NCI-H1436 (cell line): ENCODE results near the gene CAPN5.
"Not testable (repeated sequence)": the region's sequence is repeated elsewhere in the genome, so short reads cannot be mapped to it uniquely, and the experiment has no call there.

ENCODE experiments used
- DNase-seq: peaks from one replicate; lab custom pipeline; 2025; lab: John Stamatoyannopoulos, UW

CAPN5 gene

DNA sequence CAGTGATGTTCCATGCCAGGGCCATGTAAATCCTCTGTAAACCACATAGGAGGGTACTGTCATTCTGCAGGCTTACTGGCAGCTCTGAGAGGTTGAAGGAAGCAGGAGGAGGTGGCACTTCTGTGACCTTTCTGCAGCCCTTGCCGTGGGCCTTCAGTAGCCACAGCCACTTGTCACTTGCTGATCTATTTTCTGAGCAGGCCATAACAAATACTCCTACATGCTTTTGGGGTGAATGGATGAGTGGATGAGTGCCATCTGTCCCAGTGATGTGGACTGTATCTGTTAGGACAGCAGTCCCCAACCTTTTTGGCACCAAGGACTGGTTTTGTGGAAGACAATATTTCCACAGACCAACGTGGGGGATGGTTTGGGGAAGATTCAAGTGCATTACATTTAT is 22.4 kb upstream of the CAPN5 start:
- no peak for DNase-seq

DNA sequence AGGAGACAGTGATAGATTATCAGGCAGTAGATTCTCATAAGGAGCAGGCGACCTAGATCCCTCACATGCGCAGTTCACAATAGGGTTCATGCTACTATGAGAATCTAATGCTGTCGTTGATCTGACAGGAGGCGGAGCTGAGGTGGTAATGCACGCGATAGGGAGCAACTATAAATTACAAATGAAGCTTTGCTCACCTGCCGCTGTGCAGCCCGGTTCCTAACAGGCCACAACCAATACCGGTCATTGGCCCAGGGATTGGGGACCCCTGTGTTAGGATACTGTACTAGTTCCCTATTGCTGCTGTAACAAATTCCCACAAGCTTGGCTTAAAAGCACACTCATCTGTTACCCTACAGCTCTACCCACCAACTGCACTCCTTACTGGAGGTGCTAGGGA is 21.9 kb upstream of the CAPN5 start:
- DNase-seq, result no peak

DNA sequence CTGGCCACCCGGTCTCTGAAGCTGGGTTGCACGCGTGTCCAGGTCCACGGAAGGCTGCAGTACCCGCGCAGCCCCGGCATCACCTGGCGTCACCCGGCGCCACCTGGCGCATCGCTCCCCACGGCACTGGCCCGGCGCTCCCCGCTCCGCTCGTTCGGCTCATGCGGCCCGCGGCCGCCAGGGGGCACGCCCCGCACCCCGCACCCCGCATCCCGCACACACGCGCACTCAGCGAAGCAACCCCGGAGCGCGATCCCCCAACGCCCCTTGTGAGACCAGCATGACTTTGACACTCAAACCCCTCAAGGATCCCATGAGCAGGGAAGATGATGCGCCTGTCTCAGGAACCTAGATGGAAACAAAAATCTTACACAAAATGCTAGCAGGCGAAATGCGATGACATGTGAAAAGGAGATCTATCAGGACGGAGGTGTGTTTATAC is 20.7 kb upstream of the CAPN5 start:
- DNase-seq, result peak; percentile 47

DNA sequence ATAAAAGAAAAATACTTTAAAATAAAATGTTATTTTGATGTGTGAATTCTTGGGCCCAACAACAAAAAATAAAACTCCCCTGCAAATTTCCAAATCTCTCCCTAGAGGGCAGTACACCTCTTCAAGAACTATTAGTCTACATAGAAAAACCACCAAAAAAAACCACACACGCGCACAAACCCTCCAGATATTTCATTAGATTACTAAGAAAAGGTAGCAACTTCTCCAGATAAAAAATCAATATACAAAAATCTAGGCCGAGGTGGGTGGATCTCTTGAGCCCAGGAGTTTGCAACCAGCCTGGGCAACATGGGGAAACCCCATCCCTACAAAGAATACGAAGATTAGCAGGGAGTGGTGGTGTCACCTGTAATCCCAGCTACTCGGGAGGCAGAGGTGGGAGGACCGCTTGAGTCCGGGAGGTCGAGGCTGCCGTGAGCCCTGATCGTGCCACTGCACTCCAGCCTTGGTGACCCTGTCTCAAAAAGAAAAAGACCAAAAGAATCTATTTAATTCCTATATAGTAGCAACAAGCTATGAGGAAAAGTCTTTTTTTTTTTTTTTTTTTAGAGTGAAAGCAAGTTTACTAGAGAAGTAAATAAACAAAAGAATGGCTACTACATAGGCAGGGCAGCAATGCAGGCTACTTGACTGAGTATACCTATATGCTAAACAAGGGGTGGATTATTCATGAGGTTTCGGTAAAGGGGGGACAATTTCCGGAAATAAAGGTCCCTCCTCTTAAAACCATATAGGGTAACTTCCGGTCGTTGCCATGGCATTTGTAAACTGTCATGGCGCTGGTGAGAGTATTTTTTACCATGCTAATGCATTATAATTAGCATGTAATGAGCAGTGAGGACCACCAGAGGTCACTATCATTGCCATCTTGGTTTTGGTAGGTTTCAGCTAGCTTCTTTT is 19.5 kb upstream of the CAPN5 start:
- peak; percentile 88 for DNase-seq

DNA sequence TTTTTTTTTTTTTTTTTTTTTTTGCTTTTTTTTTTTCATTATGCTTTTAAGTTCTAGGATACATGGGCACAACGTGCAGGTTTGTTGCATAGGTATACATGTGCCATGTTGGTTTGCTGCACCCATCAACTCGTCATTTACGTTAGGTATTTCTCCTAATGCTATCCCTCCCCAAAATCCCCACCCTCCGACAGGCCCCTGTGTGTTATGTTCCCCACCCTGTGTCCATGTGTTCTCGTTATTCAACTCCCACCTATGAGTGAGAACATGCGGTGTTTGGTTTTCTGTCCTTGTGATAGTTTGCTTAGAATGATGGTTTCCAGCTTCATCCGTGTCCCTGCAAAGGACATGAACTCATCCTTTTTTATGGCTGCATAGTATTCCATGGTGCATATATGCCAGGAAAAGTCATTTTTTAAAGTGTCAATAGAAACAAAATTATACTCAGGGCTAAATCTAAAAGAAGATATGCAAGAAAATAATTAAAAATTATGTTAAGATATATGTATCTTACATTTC is 18.8 kb upstream of the CAPN5 start:
- DNase-seq, result not testable (repeated sequence)

DNA sequence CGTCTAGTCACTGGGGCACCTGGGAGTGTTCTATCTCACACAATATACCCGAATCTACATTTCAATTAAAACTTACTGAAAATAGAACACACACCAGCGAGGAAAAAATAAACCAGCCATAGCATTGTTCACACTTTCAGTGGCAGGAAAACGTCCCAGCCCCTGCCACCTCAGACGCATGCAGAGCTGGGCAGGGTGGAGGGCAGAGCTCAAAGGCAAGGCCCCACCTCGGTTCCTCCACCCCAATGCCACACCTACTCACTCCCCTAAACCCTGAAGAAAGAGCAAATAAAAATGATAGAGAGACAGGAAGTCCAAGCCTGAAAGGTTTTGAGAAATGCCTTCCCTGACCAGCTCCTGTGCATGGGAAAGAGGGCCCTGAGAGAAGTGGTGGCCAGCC is 17.7 kb upstream of the CAPN5 start:
- no peak for DNase-seq

DNA sequence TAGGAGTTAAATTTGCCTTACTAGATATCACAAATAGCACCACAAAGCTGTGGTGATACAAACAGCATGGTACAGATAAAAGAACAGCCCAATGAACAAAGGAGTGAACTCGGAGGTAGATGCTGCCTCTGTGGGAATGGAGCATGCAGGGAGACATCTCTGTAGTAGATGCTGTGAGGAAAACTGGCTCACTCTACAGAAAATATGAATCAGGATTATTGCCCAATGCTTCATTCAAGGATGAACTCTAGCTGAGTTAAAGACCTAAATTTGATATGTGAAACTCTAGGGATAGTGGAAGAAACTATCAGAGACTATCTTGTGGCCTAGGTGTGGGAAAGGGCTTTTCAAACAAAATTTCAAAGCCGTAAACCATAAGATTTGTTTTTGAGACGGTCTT is 15.3 kb upstream of the CAPN5 start:
- DNase-seq, result no peak

DNA sequence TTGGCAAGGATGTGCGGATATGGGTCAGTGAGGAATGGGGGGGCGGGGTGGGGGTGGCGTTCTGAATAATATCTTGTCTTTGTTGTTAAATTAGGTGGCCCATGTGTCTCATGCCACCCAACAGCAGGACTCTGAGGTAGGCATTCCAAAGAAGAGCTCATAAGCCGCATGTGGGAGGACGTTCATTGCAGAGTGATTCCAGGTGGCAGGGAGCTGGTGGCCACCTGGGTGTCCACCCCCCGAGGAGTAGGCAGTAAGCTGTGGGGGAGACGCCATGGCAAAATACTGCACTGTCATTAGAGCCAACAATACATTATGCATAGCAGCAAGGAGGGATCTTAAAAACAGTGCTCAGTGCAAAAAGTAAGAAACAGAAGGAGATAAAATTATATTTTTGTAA is 14.3 kb upstream of the CAPN5 start:
- DNase-seq, result no peak

DNA sequence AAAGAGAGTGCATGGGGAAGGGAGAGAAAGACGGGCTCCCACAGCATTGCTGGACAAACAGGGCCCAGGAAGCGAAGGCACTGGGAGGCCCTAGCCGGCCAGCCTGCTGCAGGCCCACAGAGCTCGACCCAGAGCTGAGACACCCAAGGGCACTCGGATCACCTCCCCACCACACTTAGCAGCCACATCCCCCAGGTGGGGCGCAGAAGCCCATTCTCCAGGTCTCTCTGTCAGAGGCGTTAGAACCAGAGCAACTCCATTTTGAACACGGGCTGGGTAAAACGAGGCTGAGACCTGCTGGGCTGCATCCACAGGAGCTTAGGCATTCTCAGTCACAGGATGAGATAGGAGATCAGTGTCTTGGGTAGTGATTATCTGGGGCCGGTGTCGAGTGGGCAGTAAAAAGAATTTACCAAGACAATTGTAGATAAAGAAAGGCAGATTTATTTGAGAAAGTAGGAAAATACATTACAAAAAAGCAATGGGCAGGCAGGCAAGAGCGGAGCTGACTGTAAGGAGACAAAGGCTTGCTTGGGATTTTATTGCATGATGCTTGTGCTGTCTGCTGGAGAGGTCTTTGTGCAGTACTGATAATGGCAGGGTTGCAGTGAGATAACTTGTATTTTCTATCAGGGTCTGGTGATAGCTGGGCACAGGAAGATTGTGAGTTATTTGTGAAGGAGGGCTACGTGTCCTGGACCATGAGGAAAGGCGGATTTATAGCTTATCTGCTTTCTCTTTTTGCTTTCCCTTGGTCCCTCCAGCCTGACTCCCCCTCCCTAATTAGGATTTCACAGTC is 13.4 kb upstream of the CAPN5 start:
- no peak for DNase-seq

DNA sequence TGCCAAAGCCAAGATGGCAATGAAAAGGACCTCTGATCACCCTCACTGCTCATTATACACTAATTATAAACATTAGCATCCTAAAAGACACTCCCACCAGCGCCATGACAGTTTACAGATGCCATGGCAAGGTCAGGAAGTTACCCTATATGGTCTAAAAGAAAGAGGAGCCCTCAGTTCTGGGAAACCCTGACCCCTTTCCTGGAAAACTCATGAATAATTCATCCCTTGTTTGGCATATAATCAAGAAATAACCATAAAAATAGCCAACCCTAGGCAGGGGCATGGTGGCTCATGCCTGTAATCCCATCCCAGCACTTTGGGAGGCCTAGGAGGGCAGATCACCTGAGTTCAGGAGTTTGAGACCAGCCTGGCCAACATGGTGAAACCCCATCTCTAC is 12.7 kb upstream of the CAPN5 start:
- no peak for DNase-seq

DNA sequence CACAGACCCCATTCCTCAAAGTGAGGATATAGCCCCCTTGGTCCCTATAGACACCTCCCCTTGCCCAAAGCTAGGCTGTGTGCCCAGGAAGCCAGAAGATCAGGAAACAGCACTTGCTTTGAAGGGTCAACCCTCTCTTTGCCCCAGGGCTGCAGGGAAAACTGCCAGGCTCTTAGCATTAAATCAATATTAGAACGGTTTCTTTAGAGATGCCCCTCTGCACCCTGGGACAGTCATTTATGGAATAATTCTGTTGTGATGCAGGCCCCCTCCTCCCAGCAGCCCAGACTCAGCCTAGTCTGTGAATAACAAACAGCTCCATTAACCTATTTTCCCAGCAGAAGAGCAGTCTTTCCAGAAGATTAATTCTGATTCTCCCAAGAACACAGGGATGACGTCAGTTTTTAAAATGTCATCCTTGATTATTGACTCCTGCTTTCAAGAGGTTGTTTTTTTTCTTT is 11.6 kb upstream of the CAPN5 start:
- DNase-seq, result no peak

DNA sequence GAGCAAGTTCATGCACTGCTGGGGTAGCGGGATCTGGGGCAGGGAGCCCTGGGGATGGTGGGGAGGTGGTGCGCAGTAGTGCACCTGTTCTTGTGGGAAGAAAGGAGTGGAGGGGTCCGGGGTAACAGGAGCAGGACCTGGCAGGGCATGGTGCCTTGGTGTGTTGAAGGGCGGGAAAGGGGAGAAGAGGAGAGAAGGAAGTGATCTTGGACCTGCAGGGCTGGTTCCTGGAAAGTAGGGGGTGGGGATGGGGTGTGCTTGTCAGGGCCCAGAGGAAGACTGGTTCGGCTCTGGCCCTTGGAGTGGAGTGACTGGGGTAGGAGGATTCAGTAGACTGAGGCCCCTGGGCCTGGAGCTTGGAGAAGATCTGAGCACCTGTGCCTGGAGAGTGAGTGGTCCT is 10.9 kb upstream of the CAPN5 start:
- no peak for DNase-seq

DNA sequence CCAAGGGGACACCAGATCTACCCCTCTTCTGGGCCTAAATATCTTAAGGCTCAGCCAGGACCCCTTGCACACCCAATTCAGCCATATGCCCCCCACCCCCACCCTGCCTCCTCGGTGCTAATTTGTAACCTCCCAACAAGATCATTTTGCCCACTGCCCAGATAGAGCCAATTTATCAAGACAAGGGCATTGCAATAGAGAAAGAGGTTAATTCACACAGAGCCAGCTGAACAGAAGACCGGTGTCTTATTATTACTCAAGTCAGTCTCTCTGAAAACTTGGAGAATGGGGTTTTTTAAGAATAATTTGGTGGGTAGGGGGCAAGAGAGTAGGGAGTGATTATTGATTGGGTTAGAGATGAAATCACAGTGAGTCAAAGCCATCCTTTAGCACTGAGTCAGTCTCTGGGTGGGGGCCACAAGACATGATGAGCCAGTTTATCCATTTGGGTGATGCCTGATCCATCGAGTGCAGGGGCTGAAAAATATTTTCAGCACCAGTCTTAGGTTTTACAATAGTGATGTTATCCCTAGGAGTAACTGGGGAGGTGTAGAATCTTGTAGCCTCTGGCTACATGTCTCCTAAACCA is 9.9 kb upstream of the CAPN5 start:
- no peak for DNase-seq

DNA sequence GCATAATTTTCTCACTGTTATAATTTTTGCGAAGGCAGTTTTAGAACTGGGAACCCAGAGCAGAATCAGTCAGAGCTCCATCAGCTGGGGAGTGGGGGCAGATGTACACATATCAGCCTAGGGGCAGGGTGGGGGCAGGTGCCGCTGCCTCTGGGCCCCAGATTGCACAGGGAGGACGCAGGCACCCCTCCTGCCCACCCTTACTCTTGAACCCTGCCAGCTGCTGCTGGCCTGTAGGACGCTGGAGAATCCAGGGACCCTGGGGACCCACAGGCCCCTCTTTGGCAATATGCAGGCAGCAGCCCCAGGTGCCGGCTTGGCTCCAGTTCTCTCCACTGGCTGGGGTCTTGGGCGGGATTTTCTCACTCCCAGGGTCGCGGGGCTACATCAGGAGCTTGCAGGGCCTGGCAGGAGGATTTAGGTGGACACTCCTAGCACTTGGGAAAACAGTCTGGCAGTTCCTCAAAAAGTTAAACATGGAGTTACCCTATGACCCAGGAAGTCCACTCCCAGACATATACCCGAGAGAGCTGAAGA is 8.8 kb upstream of the CAPN5 start:
- DNase-seq, result no peak

DNA sequence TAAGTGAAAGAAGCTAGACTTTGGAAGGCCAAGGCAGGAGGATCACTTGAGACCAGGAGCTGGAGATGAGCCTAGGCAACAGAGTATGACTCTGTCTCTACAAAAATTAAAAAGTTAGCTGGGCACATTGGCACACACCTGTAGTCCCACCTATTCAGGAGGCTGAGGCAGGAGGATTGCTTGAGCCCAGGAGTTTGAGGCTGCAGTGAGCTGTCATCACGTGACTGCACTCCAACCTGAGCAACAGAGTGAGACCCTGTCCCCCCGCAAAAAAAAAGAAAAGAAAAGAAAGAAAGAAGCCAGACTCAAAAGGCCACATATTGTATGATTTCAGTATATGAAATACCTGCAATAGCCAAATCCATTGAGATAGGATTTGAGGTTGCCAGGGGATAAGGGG is 7.9 kb upstream of the CAPN5 start:
- no peak for DNase-seq

DNA sequence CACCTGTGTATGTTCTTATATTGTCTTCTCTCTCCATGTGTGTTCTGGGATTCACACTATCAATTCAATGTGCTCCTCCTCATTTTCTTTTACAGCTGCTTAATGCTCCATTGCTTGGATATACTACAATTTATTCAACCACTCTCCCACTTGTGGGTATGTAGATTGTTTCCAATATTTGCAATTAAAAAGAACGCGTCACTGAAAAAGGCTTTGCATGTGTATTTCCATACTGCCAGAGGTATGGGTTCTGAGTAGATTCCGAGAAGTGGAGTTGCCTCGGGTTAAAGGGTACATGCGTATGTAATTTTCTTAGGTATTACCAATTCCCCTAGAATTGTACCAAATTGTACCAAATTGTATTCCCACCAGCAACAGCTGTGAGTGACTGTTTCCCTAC is 7.0 kb upstream of the CAPN5 start:
- DNase-seq, result no peak

DNA sequence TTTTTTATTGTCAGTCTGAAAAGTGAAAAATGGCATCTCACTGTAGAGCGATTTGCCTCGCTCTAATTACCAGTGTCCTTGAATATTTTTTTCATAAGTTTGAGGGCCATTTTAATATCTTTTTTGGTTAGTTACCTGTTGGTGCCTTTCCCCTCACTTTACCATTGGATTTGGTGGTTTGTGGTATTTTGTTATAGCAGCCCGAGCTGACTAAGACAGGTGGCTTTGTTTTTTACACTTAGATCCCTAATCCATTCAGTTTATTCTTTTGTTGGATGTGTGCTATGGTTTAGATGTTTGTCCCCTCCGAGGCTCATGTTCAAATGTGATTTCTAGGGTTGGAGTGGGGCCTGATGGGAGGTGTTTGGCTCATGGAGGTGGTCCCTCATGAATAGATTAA is 6.5 kb upstream of the CAPN5 start:
- DNase-seq, result no peak

DNA sequence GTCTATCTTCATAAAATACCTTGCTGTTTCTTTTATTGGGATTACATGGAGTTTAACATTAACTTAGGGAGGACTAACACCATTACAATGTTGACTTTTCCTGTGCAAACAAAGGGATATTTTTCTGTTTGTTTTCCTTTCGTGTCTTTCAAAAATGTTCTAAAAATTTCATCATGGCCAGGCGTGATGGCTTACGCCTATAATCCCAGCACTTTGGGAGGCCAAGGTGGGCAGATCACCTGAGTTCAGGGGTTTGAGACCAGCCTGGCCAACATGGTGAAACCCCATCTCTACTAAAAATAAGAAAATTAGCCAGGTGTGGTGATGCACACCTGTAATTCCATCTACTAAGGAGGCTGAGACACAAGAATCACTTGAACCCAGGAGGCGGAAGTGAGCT is 5.5 kb upstream of the CAPN5 start:
- DNase-seq, result not testable (repeated sequence)

DNA sequence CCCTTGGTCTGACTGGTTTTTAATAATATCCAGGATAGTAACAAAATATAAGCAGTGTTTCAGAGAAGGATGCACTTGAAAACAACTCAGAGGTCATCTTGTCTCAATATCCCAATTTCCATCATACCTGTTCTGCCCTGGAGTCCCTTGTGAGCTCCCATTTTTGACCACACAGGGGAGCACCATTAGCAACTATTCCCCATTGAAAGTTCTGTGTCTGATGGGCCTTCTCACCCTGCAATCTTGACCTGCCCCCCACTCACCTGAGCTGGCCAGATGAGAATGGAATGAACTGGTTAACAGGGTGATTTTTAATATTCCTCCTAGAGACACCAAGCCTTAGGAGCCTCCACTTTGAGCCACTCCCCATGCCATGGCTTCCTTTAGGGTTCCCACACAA is 3.8 kb upstream of the CAPN5 start:
- DNase-seq, result no peak

DNA sequence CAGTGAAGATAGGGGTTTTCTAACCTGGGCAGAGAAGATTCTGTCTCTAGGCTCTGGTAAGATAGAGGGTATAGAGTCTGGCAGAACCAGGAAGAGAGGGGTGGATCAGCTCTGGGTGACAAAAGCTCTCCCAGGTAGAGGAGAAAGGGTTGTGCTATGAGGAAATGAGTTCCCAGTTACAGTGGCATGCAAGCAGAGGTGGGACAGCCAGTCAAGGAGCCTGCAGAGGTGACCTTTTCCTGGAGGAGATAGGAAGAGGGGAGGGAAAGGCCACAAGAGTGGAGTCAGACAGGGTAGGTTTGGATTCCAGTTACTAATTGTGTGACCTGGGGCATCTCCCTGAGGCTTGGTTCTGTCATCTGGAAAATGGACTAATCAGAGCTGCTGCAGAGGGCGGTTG is 3.4 kb upstream of the CAPN5 start:
- no peak for DNase-seq

DNA sequence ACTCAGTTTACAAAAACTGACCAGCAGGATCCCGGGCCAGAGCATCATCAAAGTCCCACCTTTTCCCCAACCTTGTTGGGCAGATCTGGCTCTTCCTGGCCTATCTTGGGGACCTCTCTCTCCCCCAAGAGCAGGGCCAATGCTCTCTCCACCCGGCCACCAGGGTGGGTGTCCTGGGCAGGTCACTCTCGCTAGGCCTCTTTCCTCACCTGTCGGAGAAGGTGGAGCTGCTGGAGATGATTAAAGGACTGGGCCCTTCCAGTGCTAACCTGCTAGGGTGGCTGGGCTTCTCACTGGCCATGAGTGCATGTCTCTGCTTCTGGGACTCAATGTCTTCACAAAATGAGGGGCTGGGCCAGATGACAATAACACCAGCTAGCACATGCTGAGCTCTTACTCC is 2.9 kb upstream of the CAPN5 start:
- no peak for DNase-seq

DNA sequence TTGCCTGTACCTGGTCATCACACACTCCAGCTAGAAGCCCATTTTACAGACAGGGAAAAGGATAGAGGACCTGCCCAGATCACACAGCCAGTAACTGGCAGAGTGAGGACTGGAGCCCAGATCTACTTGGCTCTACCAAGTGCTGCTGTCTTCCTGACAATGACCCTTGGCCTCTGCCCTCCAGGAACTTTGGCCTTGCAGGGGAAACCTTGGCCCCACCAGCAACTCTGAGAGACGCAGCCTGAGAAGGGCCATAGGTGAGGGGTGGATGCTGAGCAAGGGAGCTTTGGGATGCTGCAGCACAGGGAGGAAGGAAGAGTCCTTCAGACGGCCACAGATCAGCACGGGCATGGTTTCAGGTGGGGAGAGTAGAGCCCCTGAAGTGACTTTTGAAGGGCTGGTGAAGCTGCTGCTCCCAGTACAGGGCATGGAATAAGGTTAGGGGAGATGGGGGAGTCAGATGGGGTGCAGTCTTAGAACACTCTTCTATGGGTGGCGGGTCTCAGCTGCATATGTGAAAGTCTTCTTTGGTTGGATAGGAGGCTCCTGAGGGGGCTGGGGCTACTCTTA is 2.0 kb upstream of the CAPN5 start:
- DNase-seq, result no peak
